Measurements from ENCODE around the gene IFNW1. TPM values are rescaled to one million over a fixed set of nuclear protein-coding genes. Genes with fewer than 3 reads are reported as not detected.

IFNW1 gene
- total RNA-seq, 2 experiments from 2014 or later, result not detected

- ChIA-PET POLR2A (interaction anchor here (1.1 to 2.2 kb wide), 5 partner anchors 9 to 1632 kb away, joined by 3 to 12 read pairs (median 4); partner anchors contain the start of gene HACD4), CTCF (interaction anchor here (0.6 to 2.4 kb wide), 4 partner anchors 15 to 516 kb away, joined by 3 to 20 read pairs (median 8); partner anchors contain the start of gene IFNB1)
- Mint-ChIP-seq H3K9me3 (no peaks in the 10 kb centered on the region), H3K27me3 (no peaks in the 10 kb centered on the region), H3K4me1 (peaks cover 31% of the 10 kb centered on the region), H3K27ac (peak overlapping the region; percentile 74), H3K4me3 (peak overlapping the region; percentile 68), H3K36me3 (ENCODE audit: low read depth) (no peaks in the 10 kb centered on the region)
- DNase-seq, result peak; percentile 39
Observed at GRCh38 chr9:21096172-21096900, 45.3 kb downstream of the IFNW1 start.

- no peaks in the 10 kb centered on the region for H3K36me3 Mint-ChIP-seq (ENCODE audit: low read depth)
- CTCF ChIA-PET, result interaction anchor here (2.0 to 2.4 kb wide), 2 partner anchors 16 to 17 kb away, joined by 11 to 20 read pairs; partner anchors contain the start of gene IFNB1
- no peak overlapping the region for H3K4me3 Mint-ChIP-seq
- H3K4me1 Mint-ChIP-seq, result peaks cover 27% of the 10 kb centered on the region
- no peak overlapping the region for H3K27ac Mint-ChIP-seq
- POLR2A ChIA-PET, result interaction anchor here (1.1 to 2.2 kb wide), 4 partner anchors 56 to 1631 kb away, joined by 3 to 12 read pairs (median 4); partner anchors contain the start of gene HACD4
- H3K27me3 Mint-ChIP-seq, result peaks cover 4% of the 10 kb centered on the region
- no peaks in the 10 kb centered on the region for H3K9me3 Mint-ChIP-seq
- no peak for DNase-seq
Observed at GRCh38 chr9:21095561-21095960, 46.1 kb downstream of the IFNW1 start.

Other genes starting within 250 kb of the IFNW1 start
- gene HACD4, start 110.2 kb downstream of the IFNW1 start, total RNA-seq, result 10 to 100 TPM; 14.8 to 15.6 TPM
- gene IFNB1, start 63.9 kb downstream of the IFNW1 start, total RNA-seq, result under 1 TPM; 0.35 to 0.68 TPM
- not detected for gene IFNA21, start 24.8 kb upstream of the IFNW1 start, total RNA-seq
- not detected for gene IFNA4, start 45.8 kb upstream of the IFNW1 start, total RNA-seq
- gene IFNA7, start 60.4 kb upstream of the IFNW1 start, total RNA-seq, result not detected
- gene IFNA10, start 65.3 kb upstream of the IFNW1 start, total RNA-seq, result not detected
- gene IFNA16, start 75.5 kb upstream of the IFNW1 start, total RNA-seq, result not detected
- not detected for gene IFNA17, start 86.4 kb upstream of the IFNW1 start, total RNA-seq
- not detected for gene IFNA14, start 98.2 kb upstream of the IFNW1 start, total RNA-seq
- gene IFNA5, start 163.5 kb upstream of the IFNW1 start, total RNA-seq, result not detected
- gene KLHL9, start 193.6 kb upstream of the IFNW1 start, total RNA-seq, result 10 to 100 TPM; 17.0 to 18.0 TPM
- not detected for gene IFNA6, start 209.1 kb upstream of the IFNW1 start, total RNA-seq
- not detected for gene IFNA13, start 226.2 kb upstream of the IFNW1 start, total RNA-seq
- not detected for gene IFNA2, start 243.6 kb upstream of the IFNW1 start, total RNA-seq